Heart right ventricle (tissue), 16 donors: ENCODE results near the gene OR51G2. TPM values are rescaled to one million over a fixed set of nuclear protein-coding genes. Genes with fewer than 3 reads are reported as not detected.

Source experiments
- ATAC-seq, 8 donors: fragments of 200-7000 bp; cut with Tn5 transposase; one replicate each; pipeline ENCODE4 v1.9.1; 2020; ENCODE audit warnings: mild to moderate bottlenecking in 8 of 8, moderate library complexity in 8 of 8, moderate number of reproducible peaks in 1 of 8
- DNase-seq, 2 donors: peaks; one replicate each; pipeline ENCODE4 v3.0.0-alpha.2; 2020
- H3K27ac ChIP-seq, 10 donors: fragments of 200-600 bp; sonication (generic) in 2 of 10; one replicate each; pipeline versions ENCODE4 v1.5.0 to v1.8.0; 2020 to 2022; ENCODE audit warnings: mild to moderate bottlenecking in 3 of 10
- H3K27me3 ChIP-seq, 7 donors: fragments of 200-600 bp; one replicate each; pipeline ENCODE4 v1.8.0; 2021 to 2022; ENCODE audit warnings: mild to moderate bottlenecking in 2 of 7
- H3K36me3 ChIP-seq, 9 donors: fragments of 200-600 bp; sonication (generic) in 1 of 9; one replicate each; pipeline versions ENCODE4 v1.5.0 to v1.8.0; 2020 to 2022; ENCODE audit warnings: mild to moderate bottlenecking in 2 of 9
- H3K4me1 ChIP-seq, 9 donors: fragments of 200-600 bp; sonication (generic) in 1 of 9; one replicate each; pipeline versions ENCODE4 v1.5.0 to v1.8.0; 2020 to 2022; ENCODE audit warnings: mild to moderate bottlenecking in 4 of 9
- H3K4me3 ChIP-seq, 10 donors: fragments of 200-600 bp; sonication (generic) in 2 of 10; one replicate each; pipeline versions ENCODE4 v1.5.0 to v1.8.0; 2020 to 2022; ENCODE audit warnings: mild to moderate bottlenecking in 7 of 10, moderate library complexity in 2 of 10
- H3K9me3 ChIP-seq, 11 donors: fragments of 200-600 bp in 10 of 11; sonication (generic) in 2 of 11; one replicate each; pipeline versions ENCODE4 v1.5.0 to v1.8.0; 2013 to 2022; ENCODE audit warnings: mild to moderate bottlenecking in 2 of 11, control low read depth in 1 of 11, moderate library complexity in 1 of 11
- CTCF ChIP-seq, 9 donors: fragments of 200-600 bp; sonication (generic) in 2 of 9; IDR thresholded peaks; one replicate each; pipeline versions ENCODE4 v1.5.0 to v1.8.0; 2021 to 2022; ENCODE audit warnings: antibody characterized with exemption in 9 of 9, mild to moderate bottlenecking in 5 of 9, moderate library complexity in 1 of 9
- WGBS, 2 donors: extraction: QIAGEN DNeasy Blood & Tissue Kit; methylation state at CpG; one replicate each; pipeline ENCODE4 v1.1.7; 2013; ENCODE audit warnings: inconsistent platforms in 1 of 2; 5-methylcytosine and 5-hydroxymethylcytosine counted together
- intact Hi-C, 10 donors: fragments of 100-400 bp; cut with DNase I; formaldehyde crosslinking; loops; one replicate each; pipeline versions ENCODE4 v1.11.1 to v1.14.2; 2022
- polyA plus RNA-seq, 2 donors: library from polyadenylated mRNA; stranded (reverse); fragments of 200-250 nt; gene quantifications; one replicate each; pipeline ENCODE4 v1.2.3, GENCODE V29; 2013
- total RNA-seq, 10 donors: library from RNA; stranded (reverse); fragmentation: NEBNext Ultra II Directional in 3 of 10; extraction: Animal tissue kit (Norgen Biotek cat#: 25700) in 3 of 10; gene quantifications; one replicate each; pipeline versions ENCODE4 v1.2.1 to v1.2.4, GENCODE V29; 2021 to 2023
- donor health status: Arrhythmogenic right ventricular cardiomyopathy.
- donor health status: ischemic (EF 13 %, LVEDD 7.1; RV severe dilation, severe dysfunction).
- donor health status: healthy with polysubstance abuse.
- donor health status: DM: no; HTN: yes; CAD: no.
- donor health status: DM: no; HTN: no; CAD: no.
- donor health status: ischemic (EF 25% LVEDD 6.9; RV normal size, moderate dysfunction).
- donor health status: ischemic (EF 25% LVEDD 5.7; RV mildly dilated, moderate dysfunction).
- donor health status: healthy.
- donor health status: DM: yes; HTN: yes; CAD: no.
- donor health status: Ischemic cardiomyopathy.
- donor health status: ischemic (EF 35%, LVEDD 5.7; RV mildly dilated, moderate dysfunction).
- donor health status: nonischemic (EF 11% LVEDD 7.7; RV severe dilation, severe dysfunction).
- donor health status: DM: yes; HTN: yes; CAD: no.
- donor health status: PGD.
- donor health status: ischemic (EF 29% LVEDD 5.4; RV normal size, mild dysfunction).
- donor health status: nonischemic (EF 23%, LVEDD 6.1; RV moderate dilation, normal function).

OR51G2 gene
- total and polyA plus RNA-seq, 12 donors, result not detected

- no peaks in the 10 kb centered on the region for H3K9me3 ChIP-seq
- ATAC-seq, result no peak
- no peak within 1 kb of the TSS for H3K27ac ChIP-seq
- H3K4me1 ChIP-seq, result no peaks in the 10 kb centered on the region
- no peak for DNase-seq
- H3K4me3 ChIP-seq, result no peak within 1 kb of the TSS
- TF ChIP-seq CTCF (IDR thresholded peaks at IDR 0.05), result no peak
- peaks cover 0 to 5% (median 0%) of the 10 kb centered on the region in 7 donors for H3K27me3 ChIP-seq
- intact Hi-C loops, result no loop called here
- H3K36me3 ChIP-seq, result no peaks in the 10 kb centered on the region
Observed at GRCh38 chr11:4903484-4903883, 15.7 kb downstream of the OR51G2 start, which contains the start of gene OR51A7. Gene OR51A7 (plus strand): TSS chr11:4903783. CDS start chr11:4907370, 3,587 bp downstream.

- 88% methylated on average over 1 of the region's 1 CpG for WGBS, 2 donors
- TF ChIP-seq CTCF (IDR thresholded peaks at IDR 0.05), result no peak
- intact Hi-C loops, result no loop called here
- DNase-seq (no peak), ATAC-seq (no peak)
- Histone ChIP-seq H3K4me1 (no peaks in the 10 kb centered on the region), H3K4me3 (no peak overlapping the region), H3K27me3 (no peaks in the 10 kb centered on the region), H3K27ac (no peak overlapping the region), H3K9me3 (no peaks in the 10 kb centered on the region), H3K36me3 (no peaks in the 10 kb centered on the region)
Observed at GRCh38 chr11:4891996-4892640, 27.0 kb downstream of the OR51G2 start.

- Histone ChIP-seq H3K4me1 (no peaks in the 10 kb centered on the region), H3K9me3 (no peaks in the 10 kb centered on the region), H3K4me3 (no peak overlapping the region), H3K27me3 (no peaks in the 10 kb centered on the region), H3K27ac (no peak overlapping the region), H3K36me3 (no peaks in the 10 kb centered on the region)
- DNase-seq (no peak), ATAC-seq (no peak)
- intact Hi-C loops, result no loop called here
- WGBS, 2 donors, result 86 to 89% methylated on average over 2 of the region's 2 CpGs
- TF ChIP-seq CTCF (IDR thresholded peaks at IDR 0.05), result no peak
Observed at GRCh38 chr11:4890279-4890678, 28.9 kb downstream of the OR51G2 start.

- Histone ChIP-seq H3K36me3 (no peaks in the 10 kb centered on the region), H3K9me3 (no peaks in the 10 kb centered on the region), H3K27me3 (no peaks in the 10 kb centered on the region), H3K4me1 (no peaks in the 10 kb centered on the region), H3K27ac (no peak overlapping the region), H3K4me3 (no peak overlapping the region)
- TF ChIP-seq CTCF (IDR thresholded peaks at IDR 0.05), result no peak
- DNase-seq (no peak), ATAC-seq (no peak)
- intact Hi-C loops, result no loop called here
- whole genome bisulfite sequencing, 2 donors, result 0% methylated on average over 1 of the region's 1 CpG
Observed at GRCh38 chr11:4887591-4887990, 31.6 kb downstream of the OR51G2 start.
